Coronary artery (tissue), 2 donors: ENCODE measurements around the gene DCDC2C.
"Not testable (repeated sequence)": the region's sequence is repeated elsewhere in the genome, so short reads cannot be mapped to it uniquely, and the experiment has no call there.

Source experiments
- DNase-seq: peaks from one replicate; pipeline ENCODE4 v3.0.0-alpha.2; 2017; ENCODE audit warnings: low spot score
- H3K27ac ChIP-seq, 2 donors: fragments of 200-600 bp; sonication (generic); one replicate each; pipeline ENCODE4 v1.5.1; 2016 to 2019
- H3K4me3 ChIP-seq: fragments of 200-600 bp; sonication (generic); 2 replicates; pipeline ENCODE4 v1.5.1; 2016; ENCODE audit warnings: mild to moderate bottlenecking, moderate library complexity
- TF ChIP-seq, protein P1 (sequence below): fragments of 200-600 bp; sonication (generic); IDR thresholded peaks from one replicate; pipeline ENCODE4 v1.5.1; 2019; ENCODE audit warnings: antibody characterized with exemption

DCDC2C gene

DNA sequence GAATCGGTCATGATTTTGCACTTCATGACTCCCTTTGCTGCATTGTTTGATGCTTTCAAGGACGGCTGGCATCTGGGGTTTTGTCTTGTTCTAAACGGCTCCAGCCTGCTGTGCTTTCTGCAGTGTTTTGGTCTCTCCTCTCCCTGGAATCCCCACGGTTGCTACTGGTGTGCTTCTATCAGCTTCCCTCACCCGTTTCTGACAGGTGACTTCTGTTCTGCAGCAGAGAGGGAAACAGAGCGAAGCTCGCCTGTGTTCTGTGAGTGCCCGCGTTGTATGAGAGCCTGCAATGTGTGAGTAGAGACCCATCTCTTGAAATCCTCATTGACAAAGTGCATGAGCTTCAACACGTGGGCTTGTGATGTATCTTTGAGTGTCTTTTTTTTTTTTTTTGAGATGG, 102.8 kb downstream of the DCDC2C start:
- H3K27ac ChIP-seq, result no peak overlapping the region
- H3K4me3 ChIP-seq, result no peak overlapping the region
- TF ChIP-seq, protein P1, sequence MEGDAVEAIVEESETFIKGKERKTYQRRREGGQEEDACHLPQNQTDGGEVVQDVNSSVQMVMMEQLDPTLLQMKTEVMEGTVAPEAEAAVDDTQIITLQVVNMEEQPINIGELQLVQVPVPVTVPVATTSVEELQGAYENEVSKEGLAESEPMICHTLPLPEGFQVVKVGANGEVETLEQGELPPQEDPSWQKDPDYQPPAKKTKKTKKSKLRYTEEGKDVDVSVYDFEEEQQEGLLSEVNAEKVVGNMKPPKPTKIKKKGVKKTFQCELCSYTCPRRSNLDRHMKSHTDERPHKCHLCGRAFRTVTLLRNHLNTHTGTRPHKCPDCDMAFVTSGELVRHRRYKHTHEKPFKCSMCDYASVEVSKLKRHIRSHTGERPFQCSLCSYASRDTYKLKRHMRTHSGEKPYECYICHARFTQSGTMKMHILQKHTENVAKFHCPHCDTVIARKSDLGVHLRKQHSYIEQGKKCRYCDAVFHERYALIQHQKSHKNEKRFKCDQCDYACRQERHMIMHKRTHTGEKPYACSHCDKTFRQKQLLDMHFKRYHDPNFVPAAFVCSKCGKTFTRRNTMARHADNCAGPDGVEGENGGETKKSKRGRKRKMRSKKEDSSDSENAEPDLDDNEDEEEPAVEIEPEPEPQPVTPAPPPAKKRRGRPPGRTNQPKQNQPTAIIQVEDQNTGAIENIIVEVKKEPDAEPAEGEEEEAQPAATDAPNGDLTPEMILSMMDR, result no peak
- DNase-seq, result no peak

- Histone ChIP-seq H3K4me3 (no peak overlapping the region), H3K27ac (no peak overlapping the region)
- TF ChIP-seq, protein P1, result no peak
- DNase-seq, result no peak
Measured at GRCh38 chr2:3806730-3807129, 103.4 kb downstream of the DCDC2C start.

DNA sequence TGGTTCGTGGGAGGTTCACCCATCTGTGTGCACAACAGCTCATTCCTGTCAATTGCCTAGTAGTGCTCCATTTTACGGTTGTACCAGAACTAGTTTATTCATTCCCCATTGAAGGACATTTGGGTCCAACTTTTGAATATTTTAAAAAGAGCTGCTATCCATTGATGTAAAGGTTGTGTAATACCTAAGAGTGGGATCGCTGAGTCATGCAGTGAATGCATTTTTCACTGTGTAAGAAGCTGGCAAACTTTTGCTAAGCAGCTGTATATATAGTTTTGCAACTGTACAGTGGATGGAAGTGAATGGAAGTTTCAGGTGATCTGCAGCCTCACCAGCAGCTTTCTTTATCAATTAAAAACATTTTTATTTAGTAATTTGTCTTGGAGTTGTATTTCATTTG, 104.5 kb downstream of the DCDC2C start:
- DNase-seq, result no peak
- TF ChIP-seq, protein P1, result no peak
- no peak overlapping the region for H3K27ac ChIP-seq
- no peak overlapping the region for H3K4me3 ChIP-seq

GRCh38 chr2:3814706-3815245, 111.4 kb downstream of the DCDC2C start:
- DNase-seq, result no peak
- Histone ChIP-seq H3K27ac (no peak overlapping the region), H3K4me3 (no peak overlapping the region)
- TF ChIP-seq, protein P1, result no peak

DNA sequence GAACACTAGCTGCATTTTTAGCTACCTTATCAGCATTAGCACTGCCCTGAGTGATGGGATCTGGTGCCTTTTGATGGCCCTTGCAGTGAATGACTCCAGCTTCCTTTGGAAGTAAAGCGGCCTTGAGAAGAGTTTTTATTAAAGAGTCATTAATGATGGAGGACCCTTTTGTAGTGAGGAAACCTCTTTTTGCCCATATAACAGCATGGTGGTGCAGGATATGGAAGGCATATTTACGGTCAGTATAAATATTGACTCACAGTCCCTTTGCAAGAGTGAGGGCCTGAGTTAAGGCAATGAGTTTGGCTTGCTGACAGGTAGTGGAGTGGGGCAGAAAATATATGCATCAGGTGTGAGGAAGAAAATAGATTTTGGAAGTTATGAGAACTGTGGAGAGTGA, 113.8 kb downstream of the DCDC2C start:
- H3K4me3 ChIP-seq, DNase-seq, H3K27ac ChIP-seq: not testable (repeated sequence)

GRCh38 chr2:3823748-3824147, 120.4 kb downstream of the DCDC2C start:
- Histone ChIP-seq H3K4me3 (no peak overlapping the region), H3K27ac (no peak overlapping the region)
- DNase-seq, result no peak
- TF ChIP-seq, protein P1, result no peak

GRCh38 chr2:3827673-3828575, 124.5 kb downstream of the DCDC2C start:
- H3K27ac ChIP-seq, result no peak overlapping the region
- TF ChIP-seq, protein P1, result peak; percentile 17
- H3K4me3 ChIP-seq, result no peak overlapping the region
- no peak for DNase-seq
